Neural cell (in vitro differentiated cells): ENCODE results near the gene IRF9.

Experiments used
- CTCF ChIP-seq: fragments of 450-650 bp; IDR thresholded peaks from 2 replicates; pipeline ENCODE4 v1.5.1; 2014; ENCODE audit warnings: antibody characterized with exemption, mild to moderate bottlenecking, moderate library complexity; ENCODE audit not compliant: poor library complexity, severe bottlenecking
- EP300 ChIP-seq: fragments of 450-650 bp; conservative IDR thresholded peaks from 2 replicates; pipeline ENCODE4 v1.6.1; 2014; ENCODE audit warnings: antibody characterized with exemption, mild to moderate bottlenecking, moderate library complexity; ENCODE audit not compliant: poor library complexity, severe bottlenecking
- EZH2 ChIP-seq: fragments of 200-600, 300-800 bp; shearing (Covaris generic), sonication (generic); IDR thresholded peaks from 2 replicates; pipeline ENCODE4 v1.6.1; 2014; ENCODE audit warnings: antibody characterized with exemption, low read length, borderline replicate concordance, mild to moderate bottlenecking; ENCODE audit not compliant: insufficient read depth, poor library complexity, severe bottlenecking
- MXI1 ChIP-seq: fragments of 450-650 bp; conservative IDR thresholded peaks from 2 replicates; pipeline ENCODE4 v1.6.1; 2014; ENCODE audit warnings: antibody characterized with exemption, mild to moderate bottlenecking; ENCODE audit not compliant: poor library complexity, severe bottlenecking
- POLR2AphosphoS5 ChIP-seq: IDR thresholded peaks from 2 replicates; pipeline ENCODE4 v1.6.1; 2012
- RAD21 ChIP-seq: fragments of 450-650 bp; conservative IDR thresholded peaks from 2 replicates; pipeline ENCODE4 v1.6.1; 2014; ENCODE audit warnings: antibody characterized with exemption, mild to moderate bottlenecking, moderate library complexity
- SMC3 ChIP-seq: fragments of 450-650 bp; conservative IDR thresholded peaks from 2 replicates; pipeline ENCODE4 v1.6.1; 2014; ENCODE audit warnings: antibody characterized with exemption, mild to moderate bottlenecking, moderate library complexity; ENCODE audit not compliant: poor library complexity
- TAF1 ChIP-seq: IDR thresholded peaks from 2 replicates; pipeline ENCODE4 v1.6.1; 2012; ENCODE audit warnings: low read depth
- TF ChIP-seq, protein P1 (sequence below): IDR thresholded peaks from 2 replicates; pipeline ENCODE4 v1.6.1; 2012; ENCODE audit warnings: borderline replicate concordance

GRCh38 chr14:24150993-24151392 lies 10.1 kb upstream of the IRF9 start:
- TF ChIP-seq CTCF (no peak), EP300 (no peak), MXI1 (no peak), EZH2 (no peak), SMC3 (no peak), POLR2AphosphoS5 (no peak), RAD21 (no peak), TAF1 (no peak)
- TF ChIP-seq, protein P1, sequence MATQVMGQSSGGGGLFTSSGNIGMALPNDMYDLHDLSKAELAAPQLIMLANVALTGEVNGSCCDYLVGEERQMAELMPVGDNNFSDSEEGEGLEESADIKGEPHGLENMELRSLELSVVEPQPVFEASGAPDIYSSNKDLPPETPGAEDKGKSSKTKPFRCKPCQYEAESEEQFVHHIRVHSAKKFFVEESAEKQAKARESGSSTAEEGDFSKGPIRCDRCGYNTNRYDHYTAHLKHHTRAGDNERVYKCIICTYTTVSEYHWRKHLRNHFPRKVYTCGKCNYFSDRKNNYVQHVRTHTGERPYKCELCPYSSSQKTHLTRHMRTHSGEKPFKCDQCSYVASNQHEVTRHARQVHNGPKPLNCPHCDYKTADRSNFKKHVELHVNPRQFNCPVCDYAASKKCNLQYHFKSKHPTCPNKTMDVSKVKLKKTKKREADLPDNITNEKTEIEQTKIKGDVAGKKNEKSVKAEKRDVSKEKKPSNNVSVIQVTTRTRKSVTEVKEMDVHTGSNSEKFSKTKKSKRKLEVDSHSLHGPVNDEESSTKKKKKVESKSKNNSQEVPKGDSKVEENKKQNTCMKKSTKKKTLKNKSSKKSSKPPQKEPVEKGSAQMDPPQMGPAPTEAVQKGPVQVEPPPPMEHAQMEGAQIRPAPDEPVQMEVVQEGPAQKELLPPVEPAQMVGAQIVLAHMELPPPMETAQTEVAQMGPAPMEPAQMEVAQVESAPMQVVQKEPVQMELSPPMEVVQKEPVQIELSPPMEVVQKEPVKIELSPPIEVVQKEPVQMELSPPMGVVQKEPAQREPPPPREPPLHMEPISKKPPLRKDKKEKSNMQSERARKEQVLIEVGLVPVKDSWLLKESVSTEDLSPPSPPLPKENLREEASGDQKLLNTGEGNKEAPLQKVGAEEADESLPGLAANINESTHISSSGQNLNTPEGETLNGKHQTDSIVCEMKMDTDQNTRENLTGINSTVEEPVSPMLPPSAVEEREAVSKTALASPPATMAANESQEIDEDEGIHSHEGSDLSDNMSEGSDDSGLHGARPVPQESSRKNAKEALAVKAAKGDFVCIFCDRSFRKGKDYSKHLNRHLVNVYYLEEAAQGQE, result no peak
